Smooth muscle cell (in vitro differentiated cells): ENCODE data around the gene NFU1. TPM values are rescaled to one million over a fixed set of nuclear protein-coding genes. Genes with fewer than 3 reads are reported as not detected.
"Not testable (repeated sequence)": the region's sequence is repeated elsewhere in the genome, so short reads cannot be mapped to it uniquely, and the experiment has no call there.

Experiments
- DNase-seq: peaks from one replicate; lab custom pipeline; 2025; ENCODE audit not compliant: unreplicated experiment; lab: John Stamatoyannopoulos, UW
- H2AFZ ChIP-seq: fragments of 200-600 bp; sonication (generic); 2 replicates; pipeline ENCODE4 v1.6.0; 2016; ENCODE audit warnings: antibody characterized with exemption, low read depth, mild to moderate bottlenecking
- H3F3A ChIP-seq: fragments of 200-600 bp; sonication (generic); 2 replicates; pipeline ENCODE4 v1.6.0; 2017; ENCODE audit warnings: antibody characterized with exemption, low read depth
- H3K27ac ChIP-seq: fragments of 200-600 bp; sonication (generic); 2 replicates; pipeline ENCODE4 v1.5.1; 2016; ENCODE audit warnings: low read depth, mild to moderate bottlenecking
- H3K27me3 ChIP-seq: fragments of 200-600 bp; sonication (generic); 2 replicates; pipeline ENCODE4 v1.6.1; 2016; ENCODE audit warnings: low read depth, mild to moderate bottlenecking
- H3K36me3 ChIP-seq: fragments of 200-600 bp; sonication (generic); 2 replicates; pipeline ENCODE4 v1.5.1; 2016; ENCODE audit warnings: low read depth
- H3K4me1 ChIP-seq: fragments of 200-600 bp; sonication (generic); 2 replicates; pipeline ENCODE4 v1.5.1; 2016; ENCODE audit warnings: low read depth
- H3K4me2 ChIP-seq: fragments of 200-600 bp; sonication (generic); 2 replicates; pipeline ENCODE4 v1.6.0; 2016; ENCODE audit warnings: mild to moderate bottlenecking
- H3K4me3 ChIP-seq: fragments of 200-600 bp; sonication (generic); 2 replicates; pipeline ENCODE4 v1.5.1; 2016; ENCODE audit warnings: mild to moderate bottlenecking
- H3K79me2 ChIP-seq: fragments of 200-600 bp; sonication (generic); 2 replicates; pipeline ENCODE4 v1.6.0; 2016; ENCODE audit warnings: low read depth, mild to moderate bottlenecking
- H3K9ac ChIP-seq: fragments of 200-600 bp; sonication (generic); 2 replicates; pipeline ENCODE4 v1.6.0; 2016; ENCODE audit warnings: low read depth
- H3K9me3 ChIP-seq: fragments of 200-600 bp; sonication (generic); replicated peaks from 2 replicates; pipeline ENCODE4 v1.5.1; 2016; ENCODE audit warnings: low read depth
- H4K20me1 ChIP-seq: fragments of 200-600 bp; sonication (generic); 2 replicates; pipeline ENCODE4 v1.6.0; 2016; ENCODE audit warnings: low read depth
- WGBS: methylation state at CpG from one replicate; pipeline ENCODE4 v1.1.7; 2016; ENCODE audit warnings: low lambda C conversion rate; 5-methylcytosine and 5-hydroxymethylcytosine counted together
- polyA plus RNA-seq: library from polyadenylated mRNA; unstranded; fragments of >200 nt; fragmentation: Nextera tagmentation; extraction: Ambion mirVana; gene quantifications from 2 replicates; pipeline ENCODE4 v1.2.1, GENCODE V29; 2016
- total RNA-seq: library from RNA; depleted of rRNA; stranded (reverse); fragments of >200 nt; gene quantifications from 2 replicates; pipeline ENCODE4 v1.2.3, GENCODE V29; 2014
- TF ChIP-seq, protein P1 (sequence below): fragments of 200-600 bp; sonication (generic); IDR thresholded peaks from 2 replicates; pipeline ENCODE4 v1.5.1; 2017; ENCODE audit warnings: borderline replicate concordance, mild to moderate bottlenecking, antibody characterized with exemption; ENCODE audit not compliant: insufficient read depth, poor library complexity, severe bottlenecking

NFU1 gene
- total and polyA plus RNA-seq, 2 experiments from 2014 or later, result 43.0 to 62.0 TPM

DNA sequence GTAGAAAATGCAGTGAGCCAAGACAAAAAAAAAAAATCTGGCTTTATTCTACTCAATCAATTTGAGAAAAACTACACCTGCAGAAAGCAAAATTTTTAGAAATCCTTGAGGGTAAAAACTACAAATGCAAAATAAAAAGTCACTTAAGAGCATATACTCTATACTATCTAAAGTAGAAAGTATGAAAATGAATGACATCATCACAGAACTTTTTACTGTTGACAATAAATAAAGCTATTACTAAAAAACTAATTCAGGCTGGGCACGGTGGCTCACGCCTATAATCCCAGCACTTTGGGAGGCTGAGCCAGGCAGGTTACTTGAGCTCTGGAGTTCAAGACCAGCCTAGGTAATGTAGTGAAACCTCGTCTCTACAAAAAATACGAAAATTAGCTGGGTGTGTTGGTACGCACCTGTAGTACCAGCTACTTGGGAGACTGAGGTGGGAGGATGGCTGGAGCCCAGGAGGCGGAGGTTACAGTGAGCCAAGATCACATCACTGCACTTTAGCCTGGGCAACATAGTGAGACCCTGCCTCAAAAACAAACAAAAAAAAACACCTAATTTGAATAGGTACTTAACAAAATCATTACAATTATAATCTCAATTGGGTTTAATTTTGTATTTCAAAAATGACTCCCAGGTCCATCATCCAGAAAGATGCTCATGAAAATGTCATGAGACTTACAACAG, 7.6 kb downstream of the NFU1 start:
- no peak overlapping the region for H3K4me2 ChIP-seq
- DNase-seq, result no peak
- TF ChIP-seq, protein P1, sequence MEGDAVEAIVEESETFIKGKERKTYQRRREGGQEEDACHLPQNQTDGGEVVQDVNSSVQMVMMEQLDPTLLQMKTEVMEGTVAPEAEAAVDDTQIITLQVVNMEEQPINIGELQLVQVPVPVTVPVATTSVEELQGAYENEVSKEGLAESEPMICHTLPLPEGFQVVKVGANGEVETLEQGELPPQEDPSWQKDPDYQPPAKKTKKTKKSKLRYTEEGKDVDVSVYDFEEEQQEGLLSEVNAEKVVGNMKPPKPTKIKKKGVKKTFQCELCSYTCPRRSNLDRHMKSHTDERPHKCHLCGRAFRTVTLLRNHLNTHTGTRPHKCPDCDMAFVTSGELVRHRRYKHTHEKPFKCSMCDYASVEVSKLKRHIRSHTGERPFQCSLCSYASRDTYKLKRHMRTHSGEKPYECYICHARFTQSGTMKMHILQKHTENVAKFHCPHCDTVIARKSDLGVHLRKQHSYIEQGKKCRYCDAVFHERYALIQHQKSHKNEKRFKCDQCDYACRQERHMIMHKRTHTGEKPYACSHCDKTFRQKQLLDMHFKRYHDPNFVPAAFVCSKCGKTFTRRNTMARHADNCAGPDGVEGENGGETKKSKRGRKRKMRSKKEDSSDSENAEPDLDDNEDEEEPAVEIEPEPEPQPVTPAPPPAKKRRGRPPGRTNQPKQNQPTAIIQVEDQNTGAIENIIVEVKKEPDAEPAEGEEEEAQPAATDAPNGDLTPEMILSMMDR, result no peak
- WGBS, result 99% methylated on average over 6 of the region's 6 CpGs
- H3K4me3 ChIP-seq, result no peak overlapping the region
- H3K9ac ChIP-seq, result no peak overlapping the region
- H3K79me2 ChIP-seq, result peaks cover 17% of the 10 kb centered on the region
- no peaks in the 10 kb centered on the region for H3K4me1 ChIP-seq
- H3K36me3 ChIP-seq, result peaks cover 4% of the 10 kb centered on the region
- H3F3A ChIP-seq, result no peaks in the 10 kb centered on the region
- no peaks in the 10 kb centered on the region for H3K9me3 ChIP-seq
- H3K27me3 ChIP-seq, result no peaks in the 10 kb centered on the region
- no peaks in the 10 kb centered on the region for H4K20me1 ChIP-seq
- no peak overlapping the region for H2AFZ ChIP-seq
- no peak overlapping the region for H3K27ac ChIP-seq

DNA sequence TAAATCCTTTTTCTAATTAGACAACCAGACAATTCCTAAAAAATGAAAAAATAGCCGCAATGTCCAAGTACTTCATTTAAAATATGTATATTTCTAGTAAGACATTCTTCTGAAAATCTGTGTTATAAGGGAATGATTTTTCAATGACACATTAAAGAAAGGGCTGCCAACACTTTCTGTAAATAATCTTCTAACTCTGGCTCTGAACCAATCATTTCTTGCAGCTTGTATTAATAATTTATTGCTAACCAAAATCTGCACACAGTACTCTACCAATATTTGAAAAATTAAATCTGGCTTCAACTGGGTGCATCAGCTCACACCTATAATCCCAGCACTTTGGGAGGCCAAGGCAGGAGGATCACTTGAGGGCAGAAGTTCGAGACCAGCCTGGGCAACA, 8.3 kb downstream of the NFU1 start:
- H3K79me2 ChIP-seq, result peaks cover 13% of the 10 kb centered on the region
- WGBS, result 92% methylated on average over 2 of the region's 2 CpGs

DNA sequence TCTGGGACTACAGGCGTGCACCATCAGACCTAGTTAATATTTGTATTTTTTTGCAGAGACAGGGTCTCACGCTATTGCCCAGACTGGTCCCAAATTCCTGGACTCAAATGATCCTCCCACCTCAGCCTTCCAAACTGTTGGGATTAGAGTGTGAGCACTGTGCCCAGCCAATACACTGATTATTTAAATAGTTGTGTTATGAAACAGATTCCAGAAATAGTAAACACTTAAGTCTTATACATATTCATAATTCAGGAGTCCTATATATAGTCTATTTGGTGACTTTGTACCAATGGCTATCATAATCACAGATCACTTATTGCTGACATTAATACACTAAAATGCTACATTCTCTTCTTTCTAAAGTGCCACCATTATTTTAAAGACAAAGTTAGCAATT, 12.8 kb downstream of the NFU1 start:
- WGBS, result 96% methylated on average over 2 of the region's 2 CpGs
- H3K9me3 ChIP-seq, result no peaks in the 10 kb centered on the region
- no peak overlapping the region for H3K27ac ChIP-seq
- no peaks in the 10 kb centered on the region for H3F3A ChIP-seq
- H3K36me3 ChIP-seq, result peaks cover under 1% of the 10 kb centered on the region
- TF ChIP-seq, protein P1, result no peak
- no peaks in the 10 kb centered on the region for H3K4me1 ChIP-seq
- H3K79me2 ChIP-seq, result peaks cover 3% of the 10 kb centered on the region
- no peak overlapping the region for H3K4me3 ChIP-seq
- DNase-seq, result no peak
- H3K9ac ChIP-seq, result no peak overlapping the region
- H4K20me1 ChIP-seq, result no peaks in the 10 kb centered on the region
- no peak overlapping the region for H3K4me2 ChIP-seq
- H2AFZ ChIP-seq, result no peak overlapping the region
- H3K27me3 ChIP-seq, result no peaks in the 10 kb centered on the region

More for the DNA sequence above, 8.3 kb downstream of the NFU1 start:
- Histone ChIP-seq H3K4me3 (no peak overlapping the region), H3K9ac (no peak overlapping the region), H2AFZ (no peak overlapping the region), H3K27ac (no peak overlapping the region), H3F3A (no peaks in the 10 kb centered on the region), H4K20me1 (no peaks in the 10 kb centered on the region), H3K36me3 (peaks cover 4% of the 10 kb centered on the region), H3K9me3 (no peaks in the 10 kb centered on the region), H3K27me3 (no peaks in the 10 kb centered on the region), H3K4me2 (no peak overlapping the region), H3K4me1 (no peaks in the 10 kb centered on the region)
- no peak for DNase-seq
- TF ChIP-seq, protein P1, result no peak

DNA sequence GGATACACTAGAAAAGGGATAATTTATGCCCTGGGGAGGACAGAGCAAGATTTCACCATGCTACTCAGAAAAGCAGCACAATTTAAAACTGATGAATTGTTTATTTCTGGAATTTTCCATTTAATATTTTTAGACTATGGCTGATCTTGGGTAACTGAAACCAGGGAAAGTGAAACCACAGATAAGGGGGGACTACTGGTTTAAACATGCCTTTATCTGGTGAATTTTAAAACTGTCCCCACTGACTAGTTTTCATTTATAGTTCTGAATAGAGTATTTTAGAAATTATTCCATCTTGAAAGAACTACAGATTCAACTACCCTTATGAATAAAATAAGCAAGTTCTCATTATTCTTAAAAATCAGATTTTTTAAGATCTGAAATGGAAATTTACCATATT, 15.0 kb downstream of the NFU1 start:
- no peaks in the 10 kb centered on the region for H3K9me3 ChIP-seq
- TF ChIP-seq, protein P1, result no peak
- H2AFZ ChIP-seq, result no peak overlapping the region
- peaks cover 3% of the 10 kb centered on the region for H3K79me2 ChIP-seq
- no peak for DNase-seq
- H3K4me3 ChIP-seq, result no peak overlapping the region
- H3K4me1 ChIP-seq, result no peaks in the 10 kb centered on the region
- no peak overlapping the region for H3K9ac ChIP-seq
- H4K20me1 ChIP-seq, result no peaks in the 10 kb centered on the region
- no peak overlapping the region for H3K4me2 ChIP-seq
- H3F3A ChIP-seq, result no peaks in the 10 kb centered on the region
- no peak overlapping the region for H3K27ac ChIP-seq
- peaks cover 4% of the 10 kb centered on the region for H3K36me3 ChIP-seq
- no peaks in the 10 kb centered on the region for H3K27me3 ChIP-seq

DNA sequence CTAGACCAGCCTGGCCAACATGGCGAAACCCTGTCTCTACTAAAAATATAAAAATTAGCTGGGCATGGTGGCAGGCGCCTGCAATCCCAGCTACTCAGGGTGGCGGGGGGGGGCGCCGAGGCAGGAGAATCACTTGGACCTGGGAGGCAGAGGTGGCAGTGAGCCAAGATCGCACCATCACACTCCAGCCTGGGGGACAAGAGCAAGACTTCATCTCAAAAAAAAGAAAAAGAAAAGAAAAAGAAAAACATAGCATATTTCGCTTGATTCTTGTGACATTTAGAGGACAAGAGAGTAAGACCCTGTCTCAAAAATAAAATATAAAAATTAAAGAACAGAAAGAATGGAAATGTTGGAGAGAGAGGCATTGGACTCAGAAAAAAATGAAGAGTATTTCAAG, 18.1 kb downstream of the NFU1 start:
- not testable (repeated sequence) for H3K79me2 ChIP-seq, H3K4me3 ChIP-seq, H3K4me1 ChIP-seq, H3K27me3 ChIP-seq, H3K9ac ChIP-seq, H2AFZ ChIP-seq, H4K20me1 ChIP-seq, DNase-seq, H3K27ac ChIP-seq, H3K9me3 ChIP-seq, H3K4me2 ChIP-seq, H3F3A ChIP-seq, H3K36me3 ChIP-seq
- WGBS, result 95% methylated on average over 7 of the region's 7 CpGs
